Peyer's patch (tissue), 4 donors: ENCODE measurements around the gene ZNF598.

Source experiments
- CTCF ChIP-seq, 6 experiments: fragments of 450-650 bp in 4 of 6; fragments of 200-600 bp in 2 of 6; sonication (generic) in 1 of 6; IDR thresholded peaks; one replicate each; pipeline ENCODE4 v1.5.1; 2017 to 2019; ENCODE audit warnings: antibody characterized with exemption in 6 of 6, mild to moderate bottlenecking in 3 of 6, moderate library complexity in 1 of 6
- POLR2A ChIP-seq, 2 donors: fragments of 450-650 bp; IDR thresholded peaks; one replicate each; pipeline ENCODE4 v1.5.1; 2017; ENCODE audit warnings: antibody characterized with exemption in 2 of 2, mild to moderate bottlenecking in 2 of 2, moderate library complexity in 2 of 2

GRCh38 chr16:2035431-2036199 is 26.0 kb upstream of the ZNF598 start:
- TF ChIP-seq POLR2A (IDR thresholded peaks at IDR 0.05) (no peak), CTCF (IDR thresholded peaks at IDR 0.05) (no peak)
